Activated T-cell treated with anti-CD3 and anti-CD28 coated beads, Interleukin-2, amount 50 U/mL, for 4 hours (primary cell): ENCODE data around the gene SCYL1. TPM values are rescaled to one million over a fixed set of nuclear protein-coding genes. Genes with fewer than 3 reads are reported as not detected.

Experiments
- total RNA-seq, 3 donors: library from RNA; stranded (reverse); gene quantifications; one replicate each; pipeline ENCODE4 v1.2.1, GENCODE V29; 2021

The SCYL1 gene
- total RNA-seq, 3 donors from 2014 or later = 87.6 to 94.6 (median 94.3) TPM

Other genes with a start within 250 kb of the SCYL1 start
- gene CDC42EP2, start 210.2 kb upstream of the SCYL1 start, total RNA-seq = 1 to 10 TPM; 1.3 to 1.9 (median 1.6) TPM
- gene DPF2, start 191.2 kb upstream of the SCYL1 start, total RNA-seq = 10 to 100 TPM; 56.7 to 59.1 (median 58.0) TPM
- under 1 TPM; 0.46 to 0.66 (median 0.50) TPM for gene TIGD3, start 170.3 kb upstream of the SCYL1 start, total RNA-seq
- 10 to 100 TPM in 1 of 3 donors, 1 to 10 TPM in 2; 7.0 to 11.1 (median 9.5) TPM for gene SLC25A45, start 142.4 kb upstream of the SCYL1 start, total RNA-seq
- 10 to 100 TPM; 43.0 to 49.2 (median 44.9) TPM for gene FRMD8, start 138.4 kb upstream of the SCYL1 start, total RNA-seq
- 100 to 1,000 TPM in 2 of 3 donors, 10 to 100 TPM in 1; 95.5 to 136 (median 123) TPM for gene NEAT1, start 102.3 kb upstream of the SCYL1 start, total RNA-seq
- gene MALAT1, start 26.0 kb upstream of the SCYL1 start, total RNA-seq = 1,000 to 10,000 TPM; 3,100 to 4,455 (median 3,753) TPM
- 10 to 100 TPM; 33.1 to 40.8 (median 40.1) TPM for gene LTBP3, start 33.3 kb downstream of the SCYL1 start, total RNA-seq
- 100 to 1,000 TPM; 120 to 148 (median 136) TPM for gene ZNRD2, start 45.4 kb downstream of the SCYL1 start, total RNA-seq
- 10 to 100 TPM; 27.4 to 32.0 (median 28.6) TPM for gene FAM89B, start 47.5 kb downstream of the SCYL1 start, total RNA-seq
- gene EHBP1L1, start 51.0 kb downstream of the SCYL1 start, total RNA-seq = 10 to 100 TPM; 59.8 to 84.9 (median 80.1) TPM
- gene KCNK7, start 70.7 kb downstream of the SCYL1 start, total RNA-seq = 1 to 10 TPM; 1.4 to 2.1 (median 1.4) TPM
- 10 to 100 TPM; 71.8 to 87.1 (median 74.3) TPM for gene MAP3K11, start 89.1 kb downstream of the SCYL1 start, total RNA-seq
- 10 to 100 TPM; 55.8 to 59.7 (median 59.5) TPM for gene PCNX3, start 90.7 kb downstream of the SCYL1 start, total RNA-seq
- 100 to 1,000 TPM in 1 of 3 donors, 10 to 100 TPM in 2; 80.0 to 101 (median 95.4) TPM for gene SIPA1, start 113.0 kb downstream of the SCYL1 start, total RNA-seq
- 100 to 1,000 TPM; 108 to 118 (median 111) TPM for gene RELA, start 137.8 kb downstream of the SCYL1 start, total RNA-seq
- gene KAT5, start 187.2 kb downstream of the SCYL1 start, total RNA-seq = 10 to 100 TPM; 81.7 to 96.5 (median 85.1) TPM
- gene RNASEH2C, start 195.7 kb downstream of the SCYL1 start, total RNA-seq = 100 to 1,000 TPM in 2 of 3 donors, 10 to 100 TPM in 1; 95.6 to 122 (median 115) TPM